Activated CD8-positive, alpha-beta memory T cell treated with anti-CD3 and anti-CD28 coated beads for 48 hours (primary cell): ENCODE measurements around the gene RPH3AL.
"Not testable (repeated sequence)": the region's sequence is repeated elsewhere in the genome, so short reads cannot be mapped to it uniquely, and the experiment has no call there.

Experiments
- DNase-seq, 3 experiments: peaks; one replicate each; pipeline ENCODE4 v3.0.0-alpha.2; 2020; ENCODE audit warnings: low read depth in 2 of 3, low spot score in 2 of 3

Gene RPH3AL

GRCh38 chr17:181245-182049, 171.2 kb downstream of the RPH3AL start, which contains the start of gene DOC2B:
Gene DOC2B (minus strand): TSS chr17:181650. CDS start chr17:181479, 171 bp downstream.
- no peak for DNase-seq

GRCh38 chr17:180381-181244, 172.0 kb downstream of the RPH3AL start:
- DNase-seq: no peak

- DNase-seq: no peak
Measured at GRCh38 chr17:179781-180380, 172.7 kb downstream of the RPH3AL start.

GRCh38 chr17:179066-179432, 173.6 kb downstream of the RPH3AL start:
- DNase-seq: no peak

GRCh38 chr17:178292-179065, 174.1 kb downstream of the RPH3AL start:
- no peak for DNase-seq

- DNase-seq: no peak
Measured at GRCh38 chr17:177762-178161, 174.8 kb downstream of the RPH3AL start.

GRCh38 chr17:177155-177554, 175.5 kb downstream of the RPH3AL start:
- DNase-seq: no peak

- no peak for DNase-seq
Measured at GRCh38 chr17:173166-173911, 179.3 kb downstream of the RPH3AL start.

GRCh38 chr17:172401-172800, 180.2 kb downstream of the RPH3AL start:
- no peak for DNase-seq

- DNase-seq: no peak
Measured at GRCh38 chr17:171871-172270, 180.7 kb downstream of the RPH3AL start.

GRCh38 chr17:170130-170670, 182.4 kb downstream of the RPH3AL start:
- DNase-seq: no peak

GRCh38 chr17:168614-169013, 184.0 kb downstream of the RPH3AL start:
- not testable (repeated sequence) for DNase-seq

GRCh38 chr17:165939-166338, 186.7 kb downstream of the RPH3AL start:
- no peak for DNase-seq

- DNase-seq: no peak
Measured at GRCh38 chr17:164303-165235, 188.0 kb downstream of the RPH3AL start.

GRCh38 chr17:163514-164098, 189.0 kb downstream of the RPH3AL start:
- no peak for DNase-seq

GRCh38 chr17:162689-163088, 189.9 kb downstream of the RPH3AL start:
- no peak for DNase-seq
